Right lobe of liver (tissue), 6 donors: ENCODE measurements around the gene MAP4K4. TPM values are rescaled to one million over a fixed set of nuclear protein-coding genes. Genes with fewer than 3 reads are reported as not detected.
A peak's percentile ranks its signal among the peaks of the same experiment; 100 is the strongest.

Source experiments
- ATAC-seq, 4 donors: fragments of 200-7000 bp; cut with Tn5 transposase; one replicate each; pipeline ENCODE4 v1.9.1; 2020; ENCODE audit warnings: mild to moderate bottlenecking in 4 of 4, moderate library complexity in 4 of 4
- DNase-seq, 3 donors: peaks; one replicate each; pipeline ENCODE4 v3.0.0-alpha.2; 2020
- H3K27ac ChIP-seq, 3 donors: fragments of 200-600 bp; one replicate each; pipeline ENCODE4 v1.8.0; 2022
- H3K27me3 ChIP-seq, 2 donors: fragments of 200-600 bp; one replicate each; pipeline ENCODE4 v1.8.0; 2022
- H3K36me3 ChIP-seq, 4 donors: fragments of 200-600 bp; sonication (generic) in 1 of 4; one replicate each; pipeline versions ENCODE4 v1.5.1 to v1.8.0; 2017 to 2022; ENCODE audit warnings: control low read depth in 1 of 4
- H3K4me1 ChIP-seq, 4 donors: fragments of 200-600 bp; sonication (generic) in 1 of 4; one replicate each; pipeline versions ENCODE4 v1.5.1 to v1.8.0; 2017 to 2022; ENCODE audit warnings: control low read depth in 1 of 4
- H3K4me3 ChIP-seq, 3 donors: fragments of 200-600 bp; one replicate each; pipeline ENCODE4 v1.8.0; 2022
- H3K9me3 ChIP-seq, 4 donors: fragments of 200-600 bp; sonication (generic) in 1 of 4; one replicate each; pipeline versions ENCODE4 v1.5.1 to v1.8.0; 2017 to 2022; ENCODE audit warnings: control low read depth in 1 of 4
- POLR2A ChIP-seq: fragments of 450-650 bp; IDR thresholded peaks from one replicate; pipeline ENCODE4 v1.6.1; 2017; ENCODE audit warnings: antibody characterized with exemption, mild to moderate bottlenecking
- WGBS: methylation state at CpG from one replicate; pipeline ENCODE4 v1.1.6; 2018; ENCODE audit warnings: low coverage, low lambda C conversion rate; ENCODE audit not compliant: insufficient coverage; ENCODE audit errors: missing lambda C conversion rate; 5-methylcytosine and 5-hydroxymethylcytosine counted together
- intact Hi-C, 2 donors: fragments of 100-400 bp; cut with DNase I; formaldehyde crosslinking; loops; one replicate each; pipeline versions ENCODE4 v1.11.2 to v1.14.1; 2022
- total RNA-seq, 6 experiments: library from RNA; depleted of rRNA in 2 of 6; stranded (reverse); fragments of >200 nt in 2 of 6; fragmentation: NEBNext Ultra II Directional in 3 of 6; extraction: Animal tissue kit (Norgen Biotek cat#: 25700) in 3 of 6; gene quantifications; one replicate each; pipeline versions ENCODE4 v1.1.0 to v1.2.4, GENCODE V29; 2016 to 2023
- TF ChIP-seq, protein P1 (sequence below), 4 donors: fragments of 200-600 bp in 3 of 4; fragments of 450-650 bp in 1 of 4; IDR thresholded peaks; one replicate each; pipeline versions ENCODE4 v1.5.1 to v1.8.0; 2016 to 2022; ENCODE audit warnings: antibody characterized with exemption in 4 of 4, mild to moderate bottlenecking in 2 of 4
- donor health status: DM: no; HTN: yes; CAD: no.
- donor health status: DM: no; HTN: no; CAD: no.
- donor health status: DM: no; HTN: no; CAD: no.
- donor health status: DM: no; HTN: yes; CAD: no.
- donor health status: DM: no; HTN: yes; CAD: no.

Gene MAP4K4
- total RNA-seq, 6 experiments from 2014 or later = 29.8 to 36.5 (median 31.1) TPM

GRCh38 chr2:101722864-101723263 lies 25.4 kb downstream of the MAP4K4 start:
- no peak overlapping the region for H3K27ac ChIP-seq
- no peak for TF ChIP-seq POLR2A
- TF ChIP-seq, protein P1, sequence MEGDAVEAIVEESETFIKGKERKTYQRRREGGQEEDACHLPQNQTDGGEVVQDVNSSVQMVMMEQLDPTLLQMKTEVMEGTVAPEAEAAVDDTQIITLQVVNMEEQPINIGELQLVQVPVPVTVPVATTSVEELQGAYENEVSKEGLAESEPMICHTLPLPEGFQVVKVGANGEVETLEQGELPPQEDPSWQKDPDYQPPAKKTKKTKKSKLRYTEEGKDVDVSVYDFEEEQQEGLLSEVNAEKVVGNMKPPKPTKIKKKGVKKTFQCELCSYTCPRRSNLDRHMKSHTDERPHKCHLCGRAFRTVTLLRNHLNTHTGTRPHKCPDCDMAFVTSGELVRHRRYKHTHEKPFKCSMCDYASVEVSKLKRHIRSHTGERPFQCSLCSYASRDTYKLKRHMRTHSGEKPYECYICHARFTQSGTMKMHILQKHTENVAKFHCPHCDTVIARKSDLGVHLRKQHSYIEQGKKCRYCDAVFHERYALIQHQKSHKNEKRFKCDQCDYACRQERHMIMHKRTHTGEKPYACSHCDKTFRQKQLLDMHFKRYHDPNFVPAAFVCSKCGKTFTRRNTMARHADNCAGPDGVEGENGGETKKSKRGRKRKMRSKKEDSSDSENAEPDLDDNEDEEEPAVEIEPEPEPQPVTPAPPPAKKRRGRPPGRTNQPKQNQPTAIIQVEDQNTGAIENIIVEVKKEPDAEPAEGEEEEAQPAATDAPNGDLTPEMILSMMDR (IDR thresholded peaks at IDR 0.05) = no peak
- no peak for DNase-seq
- no peaks in the 10 kb centered on the region for H3K4me1 ChIP-seq
- ATAC-seq = no peak
- H3K36me3 ChIP-seq = no peaks in the 10 kb centered on the region
- intact Hi-C loops = no loop called here
- H3K27me3 ChIP-seq = no peaks in the 10 kb centered on the region
- no peak overlapping the region for H3K4me3 ChIP-seq
- WGBS = 77% methylated on average over 4 of the region's 4 CpGs
- no peaks in the 10 kb centered on the region for H3K9me3 ChIP-seq

GRCh38 chr2:101723371-101724124 lies 26.0 kb downstream of the MAP4K4 start:
- 76% methylated on average over 4 of the region's 4 CpGs for WGBS

DNA sequence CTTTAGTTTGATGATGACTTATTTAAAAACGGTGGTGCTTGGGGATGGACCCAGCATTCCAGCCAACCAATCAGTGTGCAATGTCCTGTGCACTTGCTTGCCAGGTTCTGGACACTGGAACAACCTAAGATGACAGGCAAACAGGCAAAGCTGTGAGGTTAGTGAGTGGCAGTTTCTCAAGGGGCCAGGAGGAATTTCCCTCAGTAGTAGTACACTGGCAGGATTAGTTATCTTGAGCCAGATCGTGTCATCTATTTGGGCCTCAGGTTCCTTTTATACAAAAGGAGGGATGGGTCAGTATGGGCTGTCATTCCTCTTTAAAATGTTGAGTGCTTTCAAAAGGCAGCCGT lies 26.6 kb downstream of the MAP4K4 start:
- Histone ChIP-seq H3K4me3 (no peak overlapping the region), H3K27me3 (no peaks in the 10 kb centered on the region), H3K36me3 (no peaks in the 10 kb centered on the region), H3K27ac (no peak overlapping the region), H3K9me3 (no peaks in the 10 kb centered on the region), H3K4me1 (no peaks in the 10 kb centered on the region)
- WGBS = 54% methylated on average over 3 of the region's 3 CpGs
- DNase-seq = no peak
- TF ChIP-seq POLR2A = no peak
- TF ChIP-seq, protein P1 (IDR thresholded peaks at IDR 0.05) = no peak
- ATAC-seq = no peak
- intact Hi-C loops = no loop called here

More at GRCh38 chr2:101723371-101724124, 26.0 kb downstream of the MAP4K4 start:
- TF ChIP-seq, protein P1 (IDR thresholded peaks at IDR 0.05) = no peak
- no peak for TF ChIP-seq POLR2A
- intact Hi-C loops = no loop called here
- Histone ChIP-seq H3K27ac (no peak overlapping the region), H3K27me3 (no peaks in the 10 kb centered on the region), H3K36me3 (no peaks in the 10 kb centered on the region), H3K9me3 (no peaks in the 10 kb centered on the region), H3K4me1 (no peaks in the 10 kb centered on the region), H3K4me3 (no peak overlapping the region)
- ATAC-seq = no peak
- no peak for DNase-seq

GRCh38 chr2:101725038-101725437 lies 27.5 kb downstream of the MAP4K4 start:
- intact Hi-C loops = no loop called here
- Histone ChIP-seq H3K36me3 (no peaks in the 10 kb centered on the region), H3K4me3 (no peak overlapping the region), H3K27me3 (no peaks in the 10 kb centered on the region), H3K9me3 (no peaks in the 10 kb centered on the region), H3K4me1 (peaks cover 0 to 8% (median 0%) of the 10 kb centered on the region in 4 donors), H3K27ac (no peak overlapping the region)
- no peak for TF ChIP-seq POLR2A
- no peak for ATAC-seq
- DNase-seq = no peak
- 80% methylated on average over 3 of the region's 3 CpGs for WGBS

- H3K36me3 ChIP-seq = no peaks in the 10 kb centered on the region
- no peak overlapping the region for H3K4me3 ChIP-seq
- TF ChIP-seq, protein P1 (IDR thresholded peaks at IDR 0.05) = peak in 2 of 4 donors; percentile 8 to 31
- no peak for TF ChIP-seq POLR2A
- peaks cover 0 to 8% (median 0%) of the 10 kb centered on the region in 4 donors for H3K4me1 ChIP-seq
- ATAC-seq (peak in 3 of 4 donors; percentile 19 to 41 (median 27)), DNase-seq (no peak)
- H3K27me3 ChIP-seq = no peaks in the 10 kb centered on the region
- intact Hi-C loops = no loop called here
- no peaks in the 10 kb centered on the region for H3K9me3 ChIP-seq
- WGBS = 66% methylated on average over 5 of the region's 5 CpGs
- H3K27ac ChIP-seq = no peak overlapping the region
Observed at GRCh38 chr2:101725515-101726192, 28.1 kb downstream of the MAP4K4 start.
